Medulla oblongata (tissue), 1 donor: Measurements from ENCODE around the gene C3orf85.
A peak's percentile ranks its signal among the peaks of the same experiment; 100 is the strongest.
"Not testable (repeated sequence)": the region's sequence is repeated elsewhere in the genome, so short reads cannot be mapped to it uniquely, and the experiment has no call there.

Source experiments
- DNase-seq: peaks from one replicate; pipeline ENCODE4 v3.0.0-alpha.2; 2015; ENCODE audit errors: extremely low spot score

Gene C3orf85

DNA sequence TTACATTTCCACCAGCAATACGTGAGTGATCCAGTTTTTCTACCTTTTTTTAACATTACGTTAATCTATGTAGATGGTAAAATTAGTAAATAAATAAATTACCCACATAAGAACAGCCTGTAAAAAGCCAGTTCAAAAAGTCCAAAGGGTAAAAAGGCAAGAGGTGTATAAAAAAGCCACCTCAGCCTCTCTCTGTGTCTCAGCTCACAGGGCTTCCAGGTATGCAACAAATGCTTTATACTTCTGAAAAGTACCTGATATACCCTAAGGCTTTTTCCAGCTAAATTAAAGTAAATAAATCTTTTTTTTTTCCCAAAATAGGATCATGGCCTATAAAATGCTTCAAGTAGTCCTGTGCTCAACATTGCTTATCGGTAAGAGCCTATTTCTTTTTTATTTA lies at the start of gene C3orf85:
C3orf85 (plus strand) TSS at position 197 of the 400 bp plus-strand sequence; CDS start at position 326, 129 bp downstream.
- DNase-seq, result no peak

DNA sequence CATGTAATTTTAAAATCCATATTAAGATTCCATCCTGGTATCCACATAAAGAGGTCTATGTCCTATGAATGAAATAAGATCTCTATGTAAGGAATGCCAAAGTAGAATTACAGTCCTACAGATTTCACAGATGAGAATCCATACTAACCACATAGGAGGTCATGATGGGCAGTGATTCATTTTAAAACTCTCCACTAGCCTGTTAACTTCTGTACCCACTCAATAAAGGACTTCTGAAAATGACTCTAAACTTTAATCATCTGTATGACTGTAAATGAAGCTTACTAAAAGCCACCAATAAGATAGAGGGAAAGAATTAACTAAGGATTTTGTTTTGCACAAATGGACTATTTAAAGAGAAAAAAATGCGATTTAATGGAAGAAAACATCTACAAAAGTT lies 47.3 kb upstream of the C3orf85 start:
- no peak for DNase-seq

DNA sequence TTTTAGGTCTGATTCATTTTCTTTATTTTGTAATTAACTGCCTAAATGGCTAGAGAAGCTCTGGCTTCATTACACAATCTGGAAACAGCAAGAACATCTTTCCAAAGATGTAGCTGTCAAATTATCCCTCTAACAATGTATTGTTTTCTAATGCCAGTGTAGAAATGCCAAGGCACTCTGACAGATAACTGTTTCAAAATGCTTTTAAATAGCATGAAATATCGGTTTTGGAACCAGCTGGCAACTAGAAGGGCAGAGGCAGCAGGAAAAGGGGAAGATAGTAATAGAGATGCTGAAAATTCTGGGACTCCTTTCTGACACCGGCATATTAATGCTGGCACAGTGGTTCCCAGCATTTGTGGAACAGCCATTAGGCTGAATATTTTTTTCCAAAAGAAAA lies 44.7 kb upstream of the C3orf85 start:
- no peak for DNase-seq

GRCh38 chr3:109093561-109093960 lies 43.0 kb upstream of the C3orf85 start:
- DNase-seq, result no peak

DNA sequence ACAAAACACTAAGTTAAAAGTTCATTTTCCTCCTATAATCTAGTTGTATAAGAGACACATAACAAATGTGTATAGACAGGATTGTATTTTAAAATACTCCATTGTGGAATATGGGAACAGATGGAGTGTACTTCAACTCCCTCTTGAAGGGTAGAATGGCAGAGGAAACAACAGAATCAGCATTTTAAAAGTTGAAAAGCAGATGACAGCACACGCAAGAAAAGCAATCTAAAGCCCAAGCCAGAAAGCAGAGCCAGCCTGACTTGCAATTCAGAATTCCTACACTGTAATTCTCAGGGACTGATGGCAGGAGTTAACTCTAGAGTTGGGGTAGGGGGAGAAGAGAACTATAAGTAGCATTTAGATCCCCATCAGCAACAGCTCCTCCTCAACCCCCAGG lies 41.4 kb upstream of the C3orf85 start:
- DNase-seq, result no peak

DNA sequence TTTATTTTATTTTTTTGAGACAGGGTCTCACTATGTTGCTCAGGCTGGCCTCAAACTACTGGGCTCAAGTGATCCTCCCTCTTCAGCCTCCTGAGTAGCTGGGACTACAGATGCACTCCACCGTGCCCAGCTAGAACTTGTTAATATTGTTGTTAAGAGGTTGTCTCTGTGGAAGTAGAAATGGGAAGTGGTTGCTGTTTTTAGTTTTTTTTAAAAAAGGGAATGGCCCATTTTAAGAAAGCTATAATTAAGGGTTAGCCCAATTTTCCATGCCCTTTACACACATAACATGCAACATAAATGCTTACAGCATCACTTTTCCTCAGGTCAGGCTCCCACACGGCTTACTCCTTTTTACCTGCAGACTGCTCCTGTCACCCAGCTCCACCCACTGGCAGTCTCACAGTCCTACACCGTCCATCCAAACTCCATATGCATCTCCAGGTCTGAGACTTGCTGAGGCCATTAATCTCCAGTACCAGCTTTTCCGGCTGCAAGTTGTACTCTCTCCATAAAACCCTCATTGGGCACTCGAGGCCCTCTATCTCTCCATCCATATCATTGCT lies 38.4 kb upstream of the C3orf85 start:
- DNase-seq, result no peak

- no peak for DNase-seq
These were observed 26.9 kb upstream of the C3orf85 start for GRCh38 chr3:109109574-109109973.

DNA sequence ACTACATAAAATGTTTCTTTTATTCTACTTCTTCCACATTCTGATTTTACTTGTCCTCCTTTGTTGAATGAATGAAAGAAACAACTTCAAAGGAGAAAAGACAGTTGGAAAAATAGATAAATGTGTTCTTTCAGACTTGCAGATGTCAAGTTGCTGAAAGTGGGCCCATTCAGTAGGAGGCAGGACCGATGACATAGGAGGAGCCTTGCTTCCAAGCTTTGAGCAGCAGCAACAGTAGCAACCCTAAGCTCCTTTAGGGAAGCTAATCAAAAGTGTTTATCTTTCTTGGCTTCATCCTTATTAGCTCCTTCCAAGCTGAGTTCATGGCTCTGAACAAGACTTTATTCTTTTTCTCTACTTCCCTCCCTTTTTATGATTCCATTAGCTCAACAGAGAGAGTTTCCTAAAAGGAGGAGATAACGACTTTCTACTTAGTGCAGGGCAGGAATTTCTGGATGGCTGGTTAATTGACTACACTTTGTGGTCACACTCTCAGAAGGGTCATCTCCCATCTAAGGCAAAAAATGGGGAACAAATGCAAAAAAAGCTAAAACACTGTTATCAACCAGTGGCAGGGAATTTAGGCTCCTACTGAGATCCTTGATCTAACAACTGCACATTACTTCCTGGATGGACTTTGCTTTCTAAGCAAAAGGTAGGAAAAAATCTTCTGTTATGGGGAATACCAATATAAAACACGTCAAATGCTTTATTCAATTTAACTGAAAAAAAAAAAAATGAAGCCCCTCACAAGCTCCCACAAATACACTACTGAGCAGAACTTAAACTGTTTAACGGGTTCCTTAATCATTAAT lies 23.4 kb upstream of the C3orf85 start:
- DNase-seq, result no peak

DNA sequence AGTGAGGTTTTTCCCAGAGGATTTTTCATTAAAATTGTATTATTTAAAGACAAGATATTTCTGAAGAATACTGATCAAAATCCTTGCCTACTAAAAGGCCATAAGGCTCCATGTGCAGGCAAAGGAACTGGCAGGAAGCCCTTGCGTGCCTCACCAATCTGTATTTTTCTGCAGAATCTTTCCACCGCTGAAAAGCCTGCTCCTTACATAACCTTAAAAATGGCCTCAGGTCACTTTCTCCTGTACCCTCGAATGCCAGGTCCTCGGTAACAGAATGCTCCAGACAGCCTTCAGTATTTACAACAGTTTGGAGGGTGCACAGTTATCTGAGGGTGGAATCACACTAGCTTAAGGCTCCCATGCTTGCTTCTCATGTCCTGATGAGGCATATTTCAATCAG lies 21.8 kb upstream of the C3orf85 start:
- DNase-seq, result no peak

- DNase-seq, result no peak
These were observed 21.1 kb upstream of the C3orf85 start for GRCh38 chr3:109115451-109115850.

DNA sequence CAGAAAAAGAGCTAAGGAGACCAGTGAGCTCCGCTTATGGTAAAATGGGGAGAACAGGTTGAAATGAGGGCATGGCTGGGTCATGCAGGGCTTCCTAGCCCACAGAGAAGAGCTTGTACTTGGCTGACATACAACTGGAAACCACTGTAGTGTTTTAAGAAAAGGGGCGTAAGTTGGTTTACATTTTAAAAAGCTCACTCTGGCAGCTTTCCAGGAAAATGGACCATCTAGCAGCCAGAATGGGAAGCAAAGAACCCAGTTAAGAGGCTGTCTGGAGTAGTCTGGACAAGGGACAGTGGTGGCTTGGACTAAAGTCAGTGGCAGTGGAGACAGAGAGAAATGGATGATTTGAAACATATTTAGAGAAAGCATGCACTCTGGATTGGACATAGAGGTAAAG lies 20.5 kb upstream of the C3orf85 start:
- no peak for DNase-seq

DNA sequence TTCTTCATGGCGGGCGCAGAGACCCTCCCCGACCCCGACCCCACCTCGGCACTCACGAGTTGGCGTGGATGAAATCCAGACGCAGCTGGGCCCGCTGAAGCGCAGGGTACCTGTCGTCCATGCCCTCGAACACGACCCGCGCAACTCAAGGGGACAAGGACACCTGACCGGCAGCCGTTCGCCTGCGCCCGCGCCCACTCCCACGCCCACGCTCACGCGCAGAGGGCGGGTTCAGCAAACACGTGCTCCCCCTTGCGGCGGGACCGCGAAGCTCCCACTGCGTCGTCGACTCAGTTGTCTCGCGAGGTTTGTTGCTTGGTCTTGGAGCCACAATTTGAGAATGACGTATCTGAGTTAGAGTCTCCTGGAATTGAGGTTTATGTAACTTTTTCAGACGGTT lies 18.6 kb upstream of the C3orf85 start, which contains the start of gene MORC1:
MORC1 (minus strand) TSS at position 196 of the 400 bp plus-strand sequence; CDS start at position 121, 75 bp downstream.
- no peak for DNase-seq

DNA sequence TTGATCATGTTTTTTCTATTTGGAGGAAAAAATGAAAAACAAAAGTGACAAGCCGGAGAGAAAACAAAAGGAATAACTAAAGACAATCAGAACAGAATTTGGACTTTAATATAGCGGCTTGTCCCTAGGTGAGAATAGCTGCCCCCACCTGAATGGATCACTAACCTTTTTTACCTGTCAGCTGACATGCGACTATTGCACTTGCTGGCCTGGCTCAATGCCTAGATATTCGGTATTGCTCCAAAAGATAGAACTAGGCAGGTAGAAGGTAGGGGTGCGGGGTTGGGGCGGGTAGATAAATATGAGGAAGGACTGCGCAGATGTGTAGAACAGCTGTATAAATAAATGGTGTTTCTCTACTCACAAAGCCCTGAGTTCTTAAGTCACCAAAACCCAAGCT lies 17.9 kb upstream of the C3orf85 start:
- no peak for DNase-seq

GRCh38 chr3:109122690-109123089 lies 13.8 kb upstream of the C3orf85 start:
- peak; percentile 42 for DNase-seq

- DNase-seq, result no peak
These were observed 10.6 kb upstream of the C3orf85 start for GRCh38 chr3:109125902-109126301.

- DNase-seq, result no peak
These were observed 9.0 kb upstream of the C3orf85 start for GRCh38 chr3:109127553-109127952.

GRCh38 chr3:109131276-109131675 lies 5.2 kb upstream of the C3orf85 start:
- DNase-seq, result no peak

DNA sequence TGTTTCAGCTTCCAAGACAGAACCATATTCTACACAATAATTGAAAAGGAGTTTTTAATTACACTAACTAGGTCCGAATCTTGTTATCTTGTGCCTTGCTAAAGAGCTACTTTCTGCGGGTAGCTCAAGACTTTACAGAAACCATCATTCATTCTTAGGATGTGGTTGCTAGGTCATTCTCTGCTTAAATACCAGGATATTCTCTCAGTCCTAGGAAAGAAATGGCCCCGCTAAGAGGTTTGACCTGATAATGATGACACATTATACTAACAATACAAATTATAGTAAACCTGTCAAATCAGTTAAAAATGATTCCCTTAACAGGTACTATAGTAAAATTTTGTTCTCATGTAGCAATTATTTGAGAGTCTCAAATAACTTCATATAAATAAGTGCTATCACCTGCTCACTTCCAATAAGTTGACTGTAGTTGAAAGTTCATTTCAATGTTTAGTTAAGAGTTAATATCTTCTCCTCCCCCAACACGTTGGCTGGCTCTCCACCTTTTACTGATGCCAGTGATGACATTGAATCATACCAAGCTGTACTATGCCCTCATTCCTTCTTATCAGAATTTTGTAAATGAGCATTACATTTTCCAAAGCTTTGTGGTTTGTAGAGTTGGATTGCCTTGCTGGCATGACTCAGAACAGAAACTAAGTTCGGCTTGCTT lies 3.6 kb upstream of the C3orf85 start:
- no peak for DNase-seq

GRCh38 chr3:109133474-109133816 lies 3.1 kb upstream of the C3orf85 start:
- DNase-seq, result not testable (repeated sequence)

- no peak for DNase-seq
These were observed 1.2 kb downstream of the C3orf85 start for GRCh38 chr3:109137761-109138160.

GRCh38 chr3:109140318-109140717 lies 3.8 kb downstream of the C3orf85 start:
- no peak for DNase-seq

DNA sequence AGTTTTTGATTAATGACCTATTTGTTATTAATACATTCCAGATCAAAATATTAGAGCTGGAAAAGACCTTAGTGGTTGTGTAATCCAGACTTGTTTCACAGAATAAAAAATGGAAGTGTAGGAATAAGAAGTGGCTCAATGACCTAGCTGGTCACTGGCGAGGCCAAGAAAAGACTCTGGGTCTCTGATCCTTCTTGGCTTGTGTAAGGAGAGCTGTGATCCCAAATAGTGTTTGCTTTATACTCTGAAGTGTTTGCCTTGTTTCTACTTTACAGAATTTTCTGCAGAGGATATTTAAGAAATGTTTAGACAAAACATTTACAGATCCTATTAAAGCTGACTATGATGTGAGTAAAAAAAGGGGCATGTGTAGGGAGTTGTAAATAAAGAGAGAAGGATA lies 7.1 kb downstream of the C3orf85 start:
- DNase-seq, result no peak

DNA sequence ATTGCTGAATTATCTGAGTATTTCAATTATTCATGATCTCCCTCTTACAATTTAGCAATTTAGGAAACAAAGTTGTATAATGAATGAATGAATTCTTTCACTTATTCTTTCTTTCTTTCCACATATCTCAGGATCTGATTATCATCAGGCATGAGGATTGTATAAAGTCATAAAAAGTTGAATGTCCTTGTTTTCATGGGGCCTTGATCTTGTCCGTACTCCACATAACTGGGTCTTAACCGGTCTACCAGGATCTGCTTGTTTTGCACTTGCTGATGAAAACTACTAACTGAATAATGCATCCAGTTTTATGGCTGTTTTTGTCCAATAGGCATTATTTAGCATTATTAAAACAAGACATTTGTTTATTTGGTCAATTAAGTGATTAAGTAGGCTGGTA lies 12.6 kb downstream of the C3orf85 start:
- no peak for DNase-seq
